ENCODE results near the gene PTPRN2.

The PTPRN2 gene

DNA sequence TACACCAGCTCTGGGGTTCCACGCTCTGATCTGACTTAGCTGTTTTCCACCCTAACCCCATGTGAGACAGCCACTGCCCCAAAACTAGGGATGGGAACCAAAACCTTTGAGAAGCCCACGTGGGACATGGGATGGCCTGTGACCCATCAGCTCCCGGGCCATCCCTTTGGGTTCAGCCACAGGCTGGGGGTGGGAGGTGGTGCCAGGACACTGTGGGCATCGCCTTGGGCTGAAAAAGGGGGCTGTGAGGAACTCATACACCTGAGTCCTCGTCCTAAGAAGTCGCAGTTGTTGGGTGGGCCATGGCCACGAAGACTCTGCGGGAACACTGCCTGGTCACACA lies 871.7 kb downstream of the PTPRN2 start:
- H3K9me3 Mint-ChIP-seq, result no peaks in the 10 kb centered on the region
- H3K27ac Mint-ChIP-seq (ENCODE audit: low read depth), result no peak overlapping the region
- no peak overlapping the region for H3K4me3 Mint-ChIP-seq
- H3K27me3 Mint-ChIP-seq, result no peaks in the 10 kb centered on the region
- no peaks in the 10 kb centered on the region for H3K4me1 Mint-ChIP-seq
- H3K36me3 Mint-ChIP-seq (ENCODE audit: insufficient read depth), result peaks cover 2% of the 10 kb centered on the region
- ATAC-seq (replicated peaks; ENCODE audit: extremely low read depth, poor library complexity, severe bottlenecking) (no peak), DNase-seq (ENCODE audit: low spot score in 2 of 2) (no peak)

GRCh38 chr7:157715071-157715937 lies 872.3 kb downstream of the PTPRN2 start:
- no peak for ATAC-seq (replicated peaks; ENCODE audit: extremely low read depth, poor library complexity, severe bottlenecking)
- no peak for DNase-seq (ENCODE audit: low spot score in 2 of 2)
- Mint-ChIP-seq H3K27ac (ENCODE audit: low read depth) (no peak overlapping the region), H3K36me3 (ENCODE audit: insufficient read depth) (peaks cover 2% of the 10 kb centered on the region), H3K4me3 (no peak overlapping the region), H3K27me3 (no peaks in the 10 kb centered on the region), H3K9me3 (no peaks in the 10 kb centered on the region), H3K4me1 (no peaks in the 10 kb centered on the region)

- no peaks in the 10 kb centered on the region for H3K9me3 Mint-ChIP-seq
- DNase-seq (ENCODE audit: low spot score in 2 of 2) (no peak), ATAC-seq (replicated peaks; ENCODE audit: extremely low read depth, poor library complexity, severe bottlenecking) (no peak)
- no peaks in the 10 kb centered on the region for H3K4me1 Mint-ChIP-seq
- H3K36me3 Mint-ChIP-seq (ENCODE audit: insufficient read depth), result peaks cover 2% of the 10 kb centered on the region
- no peak overlapping the region for H3K4me3 Mint-ChIP-seq
- H3K27me3 Mint-ChIP-seq, result peaks cover 4% of the 10 kb centered on the region
- no peak overlapping the region for H3K27ac Mint-ChIP-seq (ENCODE audit: low read depth)
These were observed 873.2 kb downstream of the PTPRN2 start for GRCh38 chr7:157714166-157715070.

- DNase-seq (ENCODE audit: low spot score in 2 of 2), result no peak
- Mint-ChIP-seq H3K4me1 (no peaks in the 10 kb centered on the region), H3K4me3 (no peak overlapping the region), H3K9me3 (no peaks in the 10 kb centered on the region), H3K27ac (ENCODE audit: low read depth) (no peak overlapping the region), H3K27me3 (peaks cover 12% of the 10 kb centered on the region), H3K36me3 (ENCODE audit: insufficient read depth) (peaks cover 2% of the 10 kb centered on the region)
- no peak for ATAC-seq (replicated peaks; ENCODE audit: extremely low read depth, poor library complexity, severe bottlenecking)
These were observed 874.0 kb downstream of the PTPRN2 start for GRCh38 chr7:157713591-157713990.

GRCh38 chr7:157712666-157713235 lies 874.9 kb downstream of the PTPRN2 start:
- no peak overlapping the region for H3K4me3 Mint-ChIP-seq
- H3K27me3 Mint-ChIP-seq, result peaks cover 20% of the 10 kb centered on the region
- H3K36me3 Mint-ChIP-seq (ENCODE audit: insufficient read depth), result peaks cover 2% of the 10 kb centered on the region
- DNase-seq (ENCODE audit: low spot score in 2 of 2) (no peak), ATAC-seq (replicated peaks; ENCODE audit: extremely low read depth, poor library complexity, severe bottlenecking) (no peak)
- H3K27ac Mint-ChIP-seq (ENCODE audit: low read depth), result no peak overlapping the region
- H3K9me3 Mint-ChIP-seq, result no peaks in the 10 kb centered on the region
- no peaks in the 10 kb centered on the region for H3K4me1 Mint-ChIP-seq

- H3K27me3 Mint-ChIP-seq, result peaks cover 32% of the 10 kb centered on the region
- no peaks in the 10 kb centered on the region for H3K4me1 Mint-ChIP-seq
- H3K27ac Mint-ChIP-seq (ENCODE audit: low read depth), result no peak overlapping the region
- no peak overlapping the region for H3K4me3 Mint-ChIP-seq
- peaks cover 2% of the 10 kb centered on the region for H3K36me3 Mint-ChIP-seq (ENCODE audit: insufficient read depth)
- no peak for DNase-seq (ENCODE audit: low spot score in 2 of 2)
- no peaks in the 10 kb centered on the region for H3K9me3 Mint-ChIP-seq
- ATAC-seq (replicated peaks; ENCODE audit: extremely low read depth, poor library complexity, severe bottlenecking), result no peak
These were observed 876.2 kb downstream of the PTPRN2 start for GRCh38 chr7:157711353-157711888.

DNA sequence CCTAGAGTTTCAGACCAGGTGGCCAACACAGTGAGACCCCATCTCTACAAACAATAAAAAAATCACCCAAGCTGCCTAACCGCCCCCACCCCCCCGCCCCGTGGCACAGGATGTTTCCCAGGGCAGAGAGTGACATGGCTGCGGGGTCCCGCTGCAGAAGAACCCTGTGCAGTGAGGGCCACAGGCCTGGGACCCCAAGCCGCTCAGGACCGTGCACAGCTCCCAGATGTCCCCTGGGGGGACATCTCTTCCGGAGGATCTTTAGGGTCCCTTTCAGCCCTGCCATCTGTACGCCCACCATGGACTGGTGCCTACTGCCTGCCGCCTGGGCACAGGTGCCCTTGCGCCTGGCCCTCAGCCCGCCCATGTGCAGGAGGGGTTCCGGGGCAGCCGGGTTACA lies 877.2 kb downstream of the PTPRN2 start:
- H3K4me1 Mint-ChIP-seq, result no peaks in the 10 kb centered on the region
- no peak for DNase-seq (ENCODE audit: low spot score in 2 of 2)
- no peak overlapping the region for H3K4me3 Mint-ChIP-seq
- H3K36me3 Mint-ChIP-seq (ENCODE audit: insufficient read depth), result peaks cover 2% of the 10 kb centered on the region
- ATAC-seq (replicated peaks; ENCODE audit: extremely low read depth, poor library complexity, severe bottlenecking), result no peak
- no peak overlapping the region for H3K27ac Mint-ChIP-seq (ENCODE audit: low read depth)
- H3K9me3 Mint-ChIP-seq, result no peaks in the 10 kb centered on the region
- peaks cover 32% of the 10 kb centered on the region for H3K27me3 Mint-ChIP-seq

GRCh38 chr7:157709531-157710251 lies 877.9 kb downstream of the PTPRN2 start:
- H3K4me1 Mint-ChIP-seq, result no peaks in the 10 kb centered on the region
- peaks cover 32% of the 10 kb centered on the region for H3K27me3 Mint-ChIP-seq
- ATAC-seq (replicated peaks; ENCODE audit: extremely low read depth, poor library complexity, severe bottlenecking), result no peak
- DNase-seq (ENCODE audit: low spot score in 2 of 2), result no peak
- H3K9me3 Mint-ChIP-seq, result no peaks in the 10 kb centered on the region
- no peak overlapping the region for H3K27ac Mint-ChIP-seq (ENCODE audit: low read depth)
- no peak overlapping the region for H3K4me3 Mint-ChIP-seq
- H3K36me3 Mint-ChIP-seq (ENCODE audit: insufficient read depth), result peaks cover 2% of the 10 kb centered on the region

- Mint-ChIP-seq H3K4me3 (no peak overlapping the region), H3K36me3 (ENCODE audit: insufficient read depth) (peaks cover 2% of the 10 kb centered on the region), H3K27ac (ENCODE audit: low read depth) (no peak overlapping the region), H3K9me3 (no peaks in the 10 kb centered on the region), H3K4me1 (no peaks in the 10 kb centered on the region), H3K27me3 (peaks cover 36% of the 10 kb centered on the region)
- DNase-seq (ENCODE audit: low spot score in 2 of 2) (no peak), ATAC-seq (replicated peaks; ENCODE audit: extremely low read depth, poor library complexity, severe bottlenecking) (no peak)
These were observed 878.7 kb downstream of the PTPRN2 start for GRCh38 chr7:157708919-157709295.

DNA sequence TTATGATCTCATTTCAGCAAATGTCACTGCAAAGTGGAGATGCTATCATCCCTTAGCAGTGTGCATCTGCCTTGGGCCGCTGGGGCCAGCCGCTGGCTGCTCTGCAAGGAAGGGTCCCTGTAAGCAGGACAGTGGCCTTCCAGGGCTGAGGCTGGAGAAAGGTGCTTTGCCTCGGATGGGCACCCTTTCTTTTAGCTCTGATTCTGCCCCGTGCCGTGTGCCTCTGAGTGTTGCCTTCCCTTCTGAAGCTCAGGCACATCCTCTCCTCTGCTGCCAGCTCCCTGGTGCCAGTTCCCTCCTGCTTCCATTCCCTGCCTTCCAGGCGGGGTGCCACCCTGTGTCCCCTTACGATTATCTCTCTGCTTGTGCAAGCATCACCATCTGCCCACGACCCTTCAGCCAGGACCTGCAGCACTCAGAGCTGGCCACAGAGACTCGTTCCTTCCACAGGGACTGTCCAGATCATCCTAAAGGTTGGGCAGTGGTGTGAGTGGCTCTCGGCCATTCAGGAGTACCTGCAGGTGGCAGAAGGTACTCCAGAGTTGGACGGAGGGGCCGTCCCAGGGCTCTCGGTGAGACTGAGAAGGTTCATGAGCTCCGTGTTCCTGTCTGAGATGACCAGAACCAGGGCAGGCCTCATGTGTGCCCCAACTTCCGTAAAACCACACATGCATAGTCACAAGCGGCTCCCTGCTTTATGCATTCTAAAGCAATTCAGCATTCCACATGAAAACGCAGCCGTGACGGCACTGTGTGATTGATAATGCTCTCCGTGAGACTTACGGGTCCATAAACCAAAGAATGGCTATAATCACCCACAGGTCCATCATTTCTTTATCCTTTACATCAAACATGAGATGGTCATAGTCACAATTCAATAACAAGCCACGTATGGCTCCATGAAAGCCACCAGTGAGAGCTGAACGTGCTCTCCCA lies 879.4 kb downstream of the PTPRN2 start:
- Mint-ChIP-seq H3K36me3 (ENCODE audit: insufficient read depth) (peaks cover 2% of the 10 kb centered on the region), H3K4me3 (no peak overlapping the region), H3K9me3 (no peaks in the 10 kb centered on the region), H3K27ac (ENCODE audit: low read depth) (no peak overlapping the region), H3K27me3 (peaks cover 42% of the 10 kb centered on the region), H3K4me1 (no peaks in the 10 kb centered on the region)
- no peak for ATAC-seq (replicated peaks; ENCODE audit: extremely low read depth, poor library complexity, severe bottlenecking)
- no peak for DNase-seq (ENCODE audit: low spot score in 2 of 2)

DNA sequence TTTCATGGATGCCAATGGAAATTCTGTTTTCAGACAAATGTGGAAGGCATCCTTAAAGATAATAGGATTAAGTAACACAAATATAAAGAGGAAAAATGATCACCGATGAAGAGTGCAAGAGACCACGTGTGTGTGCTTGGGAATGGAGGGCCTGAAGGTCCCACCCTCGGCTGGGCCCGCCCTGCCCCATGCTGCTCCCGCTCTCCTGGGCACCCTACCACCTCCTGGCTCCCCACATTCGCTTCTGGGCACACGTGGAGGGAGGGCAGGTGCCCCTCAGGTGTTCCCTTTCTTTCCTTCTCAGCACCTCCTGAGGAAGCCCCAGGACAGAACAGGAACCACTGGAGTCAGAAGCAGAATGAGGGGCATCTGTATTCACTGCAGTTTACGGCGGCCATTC lies 883.3 kb downstream of the PTPRN2 start:
- DNase-seq (ENCODE audit: low spot score in 2 of 2) (no peak), ATAC-seq (replicated peaks; ENCODE audit: extremely low read depth, poor library complexity, severe bottlenecking) (no peak)
- H3K27ac Mint-ChIP-seq (ENCODE audit: low read depth), result no peak overlapping the region
- no peaks in the 10 kb centered on the region for H3K4me1 Mint-ChIP-seq
- H3K36me3 Mint-ChIP-seq (ENCODE audit: insufficient read depth), result no peaks in the 10 kb centered on the region
- H3K9me3 Mint-ChIP-seq, result no peaks in the 10 kb centered on the region
- peaks cover 72% of the 10 kb centered on the region for H3K27me3 Mint-ChIP-seq
- H3K4me3 Mint-ChIP-seq, result no peak overlapping the region

Data from central memory CD8-positive, alpha-beta T cell (primary cell).